Brain microvascular endothelial cell (primary cell): ENCODE results near the gene GBA2.

Source experiments
- DNase-seq: peaks from one replicate; pipeline ENCODE4 v3.0.0-alpha.2; 2020
- H3K27ac ChIP-seq: fragments of 250-450 bp; sonication (Bioruptor Pico); 2 replicates; pipeline ENCODE4 v1.5.1; 2020; ENCODE audit warnings: mild to moderate bottlenecking, moderate library complexity
- H3K27me3 ChIP-seq: fragments of 250-450 bp; sonication (Bioruptor Pico); replicated peaks from 2 replicates; pipeline ENCODE4 v1.5.1; 2020; ENCODE audit warnings: mild to moderate bottlenecking
- H3K36me3 ChIP-seq: fragments of 250-450 bp; sonication (Bioruptor Pico); replicated peaks from 2 replicates; pipeline ENCODE4 v1.5.1; 2020; ENCODE audit warnings: mild to moderate bottlenecking
- H3K4me3 ChIP-seq: 2 replicates; pipeline ENCODE4 v1.5.1; 2011; ENCODE audit warnings: low read depth, mild to moderate bottlenecking, control low read depth, low read length, moderate library complexity
- in situ Hi-C: cut with HindIII; loops from 2 replicates; pipeline ENCODE4 v1.10.0; 2017; ENCODE audit warnings: low sequenced_read_pairs, low pct_ligation_motif_present
- TF ChIP-seq, protein P1 (sequence below): IDR thresholded peaks from 2 replicates; pipeline ENCODE4 v1.5.1; 2011; ENCODE audit warnings: low read depth, mild to moderate bottlenecking, moderate library complexity, low read length, control low read depth, inconsistent platforms; ENCODE audit errors: missing control alignments

Gene GBA2

DNA sequence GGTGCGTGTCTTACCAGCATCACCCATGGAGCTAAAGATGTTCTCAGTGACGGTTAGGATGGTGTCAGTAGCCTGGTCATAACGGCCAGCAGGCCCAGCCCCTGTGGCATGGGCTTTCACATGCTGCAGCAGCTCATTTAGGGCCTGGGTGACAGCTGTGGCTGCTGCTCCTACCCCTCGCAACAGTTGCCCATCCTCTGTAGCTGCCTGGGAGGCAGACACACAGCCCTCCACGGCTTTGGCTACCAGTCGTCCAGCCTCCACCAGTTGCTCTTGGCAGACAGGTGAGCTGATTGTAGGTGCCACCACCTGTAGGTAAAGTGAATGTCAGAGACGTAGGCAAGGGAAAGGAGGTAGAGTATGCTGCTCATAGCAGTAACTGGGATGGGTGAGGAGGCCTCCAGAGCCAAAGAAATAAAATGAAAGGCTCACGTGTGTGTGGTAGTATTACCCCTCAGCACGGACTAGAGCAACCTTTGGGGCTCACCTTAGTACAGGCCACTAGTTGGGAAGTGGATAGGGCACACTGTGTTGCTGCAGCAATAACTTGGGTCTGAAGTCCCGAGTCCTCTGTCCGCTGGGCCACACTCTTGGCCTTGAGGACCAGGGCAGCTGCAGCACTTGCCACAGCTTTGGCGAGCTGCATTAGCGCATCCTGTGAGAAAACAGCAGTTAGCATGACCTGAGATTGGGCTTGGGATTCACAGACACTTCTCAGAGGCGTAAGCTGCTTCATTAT is 31.7 kb downstream of the GBA2 start:
- no peak overlapping the region for H3K4me3 ChIP-seq
- no peaks in the 10 kb centered on the region for H3K27me3 ChIP-seq
- H3K27ac ChIP-seq: no peak overlapping the region
- DNase-seq: no peak
- in situ Hi-C loops: no loop called here
- TF ChIP-seq, protein P1, sequence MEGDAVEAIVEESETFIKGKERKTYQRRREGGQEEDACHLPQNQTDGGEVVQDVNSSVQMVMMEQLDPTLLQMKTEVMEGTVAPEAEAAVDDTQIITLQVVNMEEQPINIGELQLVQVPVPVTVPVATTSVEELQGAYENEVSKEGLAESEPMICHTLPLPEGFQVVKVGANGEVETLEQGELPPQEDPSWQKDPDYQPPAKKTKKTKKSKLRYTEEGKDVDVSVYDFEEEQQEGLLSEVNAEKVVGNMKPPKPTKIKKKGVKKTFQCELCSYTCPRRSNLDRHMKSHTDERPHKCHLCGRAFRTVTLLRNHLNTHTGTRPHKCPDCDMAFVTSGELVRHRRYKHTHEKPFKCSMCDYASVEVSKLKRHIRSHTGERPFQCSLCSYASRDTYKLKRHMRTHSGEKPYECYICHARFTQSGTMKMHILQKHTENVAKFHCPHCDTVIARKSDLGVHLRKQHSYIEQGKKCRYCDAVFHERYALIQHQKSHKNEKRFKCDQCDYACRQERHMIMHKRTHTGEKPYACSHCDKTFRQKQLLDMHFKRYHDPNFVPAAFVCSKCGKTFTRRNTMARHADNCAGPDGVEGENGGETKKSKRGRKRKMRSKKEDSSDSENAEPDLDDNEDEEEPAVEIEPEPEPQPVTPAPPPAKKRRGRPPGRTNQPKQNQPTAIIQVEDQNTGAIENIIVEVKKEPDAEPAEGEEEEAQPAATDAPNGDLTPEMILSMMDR: no peak
- H3K36me3 ChIP-seq: peaks cover 100% of the 10 kb centered on the region

DNA sequence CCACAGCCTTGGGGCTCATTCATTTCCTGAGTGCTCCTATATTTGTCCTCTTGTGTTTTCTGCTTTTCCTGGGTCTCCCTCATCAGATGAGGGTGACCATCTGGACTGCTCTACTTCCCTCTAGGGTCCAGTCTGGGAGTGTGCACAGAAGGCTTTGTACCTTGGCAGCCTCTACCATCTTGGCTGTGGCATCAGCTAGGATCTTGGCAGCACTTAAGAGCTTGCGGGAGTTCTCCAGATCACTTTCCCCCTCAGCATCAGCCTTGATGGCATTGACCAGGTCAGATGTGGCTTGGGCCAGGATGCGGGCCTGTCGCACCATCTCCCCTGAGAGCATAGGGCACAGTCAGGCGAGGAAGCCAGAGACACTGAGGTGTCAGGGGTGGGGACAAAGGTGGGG is 32.8 kb downstream of the GBA2 start:
- Histone ChIP-seq H3K36me3 (peaks cover 100% of the 10 kb centered on the region), H3K4me3 (no peak overlapping the region), H3K27me3 (no peaks in the 10 kb centered on the region), H3K27ac (no peak overlapping the region)
- no peak for DNase-seq
- in situ Hi-C loops: no loop called here
- TF ChIP-seq, protein P1: no peak

DNA sequence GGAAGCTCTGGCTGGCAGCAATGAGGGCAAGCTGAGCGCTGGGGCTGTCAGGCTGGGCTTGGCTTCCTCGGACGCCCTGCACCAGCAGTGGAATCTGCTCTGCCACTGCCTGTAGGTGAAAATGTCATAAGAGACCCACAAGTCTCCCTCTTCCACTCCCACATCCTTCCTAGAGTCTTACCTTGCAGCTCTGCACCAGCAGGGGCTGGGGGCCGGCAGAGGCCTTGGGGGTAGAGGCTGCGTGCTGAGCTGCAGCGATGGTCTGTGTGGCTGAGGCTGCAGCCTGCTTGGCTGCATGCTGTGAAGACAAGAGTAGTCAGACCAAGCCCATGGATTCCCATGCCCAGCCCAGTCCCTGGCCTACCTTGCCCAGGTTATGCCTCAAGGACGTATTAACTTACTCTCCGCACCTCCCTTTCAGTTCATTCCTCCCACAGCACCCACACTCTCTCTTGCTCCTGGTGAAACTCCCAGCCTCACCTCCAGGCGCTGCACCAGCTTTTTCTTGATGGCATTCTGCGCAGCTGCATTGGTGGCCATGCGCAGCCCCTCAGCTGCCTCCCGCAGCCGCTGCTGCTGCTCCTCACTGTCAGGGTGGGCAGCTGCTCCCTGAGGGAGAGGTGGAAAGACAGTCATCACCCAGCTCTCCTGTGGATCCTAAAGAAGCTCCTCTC is 34.3 kb downstream of the GBA2 start:
- TF ChIP-seq, protein P1: no peak
- in situ Hi-C loops: no loop called here
- no peak for DNase-seq
- H3K27ac ChIP-seq: no peak overlapping the region
- H3K4me3 ChIP-seq: no peak overlapping the region
- no peaks in the 10 kb centered on the region for H3K27me3 ChIP-seq
- H3K36me3 ChIP-seq: peaks cover 96% of the 10 kb centered on the region

DNA sequence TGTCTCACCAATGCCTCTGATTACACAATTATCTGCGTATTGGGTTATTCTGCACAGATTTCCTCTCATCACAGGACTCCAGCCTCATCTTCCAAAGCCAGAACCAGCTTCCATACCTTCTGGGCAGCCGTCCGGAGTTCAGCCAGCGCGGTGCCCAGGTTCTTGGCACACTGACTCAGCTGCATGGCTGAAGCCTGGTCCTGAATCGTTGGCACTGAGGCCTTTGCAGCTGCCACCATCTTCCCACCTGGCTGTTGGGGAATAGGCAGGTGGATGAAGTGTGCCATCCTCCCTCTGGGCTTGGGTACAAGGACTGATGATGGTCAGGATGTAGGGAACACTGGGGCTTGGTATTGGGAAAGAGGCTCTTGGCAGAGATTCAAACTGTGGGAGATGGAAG is 34.9 kb downstream of the GBA2 start:
- in situ Hi-C loops: no loop called here
- TF ChIP-seq, protein P1: no peak
- DNase-seq: no peak
- peaks cover 94% of the 10 kb centered on the region for H3K36me3 ChIP-seq
- no peaks in the 10 kb centered on the region for H3K27me3 ChIP-seq
- H3K27ac ChIP-seq: no peak overlapping the region
- H3K4me3 ChIP-seq: no peak overlapping the region

DNA sequence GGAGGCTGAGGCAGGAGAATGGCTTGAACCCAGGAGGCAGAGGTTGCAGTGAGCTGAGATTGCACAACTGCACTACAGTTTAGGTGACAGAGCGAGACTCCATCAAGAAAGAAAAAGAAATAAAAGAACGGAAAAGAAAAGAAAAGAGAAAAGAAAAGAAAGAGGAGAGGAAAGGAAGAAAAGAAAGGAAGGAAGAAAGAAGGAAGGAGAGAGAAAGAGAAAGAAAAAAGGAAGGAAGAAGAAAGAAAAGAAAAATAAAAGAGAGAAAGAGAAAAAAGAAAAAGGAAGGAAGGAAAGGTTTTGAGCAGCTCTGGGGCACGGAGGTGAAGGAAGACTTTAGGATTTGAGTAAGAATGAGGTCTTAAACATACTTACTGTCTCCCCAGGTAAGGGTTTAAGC is 35.5 kb downstream of the GBA2 start:
- Histone ChIP-seq H3K4me3 (no peak overlapping the region), H3K36me3 (peaks cover 94% of the 10 kb centered on the region), H3K27me3 (no peaks in the 10 kb centered on the region), H3K27ac (no peak overlapping the region)
- DNase-seq: no peak
- TF ChIP-seq, protein P1: no peak
- in situ Hi-C loops: no loop called here
